SK-N-SH treated with all-trans-retinoic acid at 6 μM for 48 hours (cell line): Measurements from ENCODE around the gene CNGA2.

ENCODE experiments used
- ATAC-seq: fragments of 200-7000 bp; cut with Tn5 transposase; 3 replicates; pipeline ENCODE4 v1.9.1; 2020; ENCODE audit warnings: mild to moderate bottlenecking, moderate library complexity
- ARNTL ChIP-seq: fragments of 450-650 bp; formaldehyde crosslinking; IDR thresholded peaks from 2 replicates; pipeline ENCODE4 v1.5.0; 2020; ENCODE audit warnings: low read depth, mild to moderate bottlenecking, moderate library complexity, borderline replicate concordance
- BACH2 ChIP-seq: fragments of 250-450 bp; sonication (Bioruptor Pico); IDR thresholded peaks from 2 replicates; pipeline ENCODE4 v1.9.0; 2021; ENCODE audit warnings: mild to moderate bottlenecking, borderline replicate concordance
- CSDC2 ChIP-seq: fragments of 250-450 bp; sonication (Bioruptor Pico); IDR thresholded peaks from 2 replicates; pipeline ENCODE4 v1.5.0; 2020; ENCODE audit warnings: mild to moderate bottlenecking, moderate library complexity
- ESRRG ChIP-seq: fragments of 250-450 bp; sonication (Bioruptor Pico); IDR thresholded peaks from 2 replicates; pipeline ENCODE4 v1.6.1; 2021; ENCODE audit warnings: mild to moderate bottlenecking
- GLIS3 ChIP-seq: fragments of 250-450 bp; sonication (Bioruptor Pico); IDR thresholded peaks from 2 replicates; pipeline ENCODE4 v1.5.0; 2020; ENCODE audit warnings: mild to moderate bottlenecking, moderate library complexity
- ISL1 ChIP-seq: fragments of 250-450 bp; sonication (Bioruptor Pico); IDR thresholded peaks from 2 replicates; pipeline ENCODE4 v2.1.2; 2022; ENCODE audit warnings: mild to moderate bottlenecking, moderate library complexity
- OSR1 ChIP-seq: fragments of 250-450 bp; sonication (Bioruptor Pico); IDR thresholded peaks from 2 replicates; pipeline ENCODE4 v1.8.0; 2022; ENCODE audit warnings: moderate library complexity, mild to moderate bottlenecking, inconsistent platforms
- PPARA ChIP-seq: fragments of 250-450 bp; sonication (Bioruptor Pico); IDR thresholded peaks from 2 replicates; pipeline ENCODE4 v1.5.0; 2020; ENCODE audit warnings: mild to moderate bottlenecking, borderline replicate concordance
- RARB ChIP-seq: fragments of 250-450 bp; sonication (Bioruptor Pico); IDR thresholded peaks from 2 replicates; pipeline ENCODE4 v1.8.0; 2021; ENCODE audit warnings: mild to moderate bottlenecking, moderate library complexity
- SNAI2 ChIP-seq: fragments of 250-450 bp; sonication (Bioruptor Pico); IDR thresholded peaks from 2 replicates; pipeline ENCODE4 v1.5.0; 2020; ENCODE audit warnings: mild to moderate bottlenecking, moderate library complexity
- TCF4 ChIP-seq: fragments of 250-450 bp; sonication (Bioruptor Pico); IDR thresholded peaks from 2 replicates; pipeline ENCODE4 v1.8.0; 2021; ENCODE audit warnings: mild to moderate bottlenecking, moderate library complexity, borderline replicate concordance
- TOX ChIP-seq: fragments of 250-450 bp; sonication (Bioruptor Pico); IDR thresholded peaks from 2 replicates; pipeline ENCODE4 v1.8.0; 2021; ENCODE audit warnings: mild to moderate bottlenecking, moderate library complexity, borderline replicate concordance
- ZC3H10 ChIP-seq: fragments of 250-450 bp; sonication (Bioruptor Pico); IDR thresholded peaks from 2 replicates; pipeline ENCODE4 v1.5.1; 2021; ENCODE audit warnings: mild to moderate bottlenecking, moderate library complexity
- ZFP3 ChIP-seq: fragments of 250-450 bp; sonication (Bioruptor Pico); IDR thresholded peaks from 2 replicates; pipeline ENCODE4 v1.5.0; 2020; ENCODE audit warnings: mild to moderate bottlenecking, moderate library complexity
- ZFP30 ChIP-seq: fragments of 450-650 bp; formaldehyde crosslinking; IDR thresholded peaks from 2 replicates; pipeline ENCODE4 v1.5.0; 2022; ENCODE audit warnings: mild to moderate bottlenecking, moderate library complexity
- ZNF70 ChIP-seq: fragments of 450-650 bp; formaldehyde crosslinking; IDR thresholded peaks from 2 replicates; pipeline ENCODE4 v1.5.0; 2020; ENCODE audit warnings: mild to moderate bottlenecking, moderate library complexity
- ZNF8 ChIP-seq: fragments of 450-650 bp; formaldehyde crosslinking; IDR thresholded peaks from 2 replicates; pipeline ENCODE4 v1.5.0; 2020; ENCODE audit warnings: mild to moderate bottlenecking, moderate library complexity
- TF ChIP-seq, protein P1 (sequence below): fragments of 250-450 bp; sonication (Bioruptor Pico); IDR thresholded peaks from 2 replicates; pipeline ENCODE4 v1.5.1; 2021; ENCODE audit warnings: mild to moderate bottlenecking, moderate library complexity
- TF ChIP-seq, protein P2 (sequence below): fragments of 250-450 bp; sonication (Bioruptor Pico); IDR thresholded peaks from 2 replicates; pipeline ENCODE4 v1.5.0; 2020; ENCODE audit warnings: mild to moderate bottlenecking, moderate library complexity
- TF ChIP-seq, protein P3 (sequence below): fragments of 250-450 bp; sonication (Bioruptor Pico); IDR thresholded peaks from 2 replicates; pipeline ENCODE4 v1.8.0; 2021; ENCODE audit warnings: low read depth, mild to moderate bottlenecking, moderate library complexity, borderline replicate concordance

CNGA2 gene

DNA sequence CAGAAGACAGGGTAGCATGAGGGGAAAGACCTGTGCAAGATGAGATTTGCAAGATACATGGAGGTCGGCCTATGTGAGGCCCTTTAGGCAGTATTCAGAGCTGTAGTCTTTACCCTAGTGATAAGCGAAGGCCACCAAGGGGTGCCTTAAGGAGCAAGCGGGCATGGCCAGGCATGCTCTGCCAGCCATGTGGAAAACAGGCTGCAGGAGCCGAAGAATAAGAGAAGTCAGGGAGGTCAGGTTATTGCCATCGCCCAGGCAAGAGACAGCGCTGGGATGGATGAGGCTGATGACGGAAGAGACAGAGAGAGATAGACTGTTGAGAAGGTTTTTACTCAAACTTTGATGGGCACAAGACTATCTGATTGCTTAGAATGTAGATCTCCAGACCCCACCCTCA, 25.7 kb upstream of the CNGA2 start:
- TF ChIP-seq, protein P1, sequence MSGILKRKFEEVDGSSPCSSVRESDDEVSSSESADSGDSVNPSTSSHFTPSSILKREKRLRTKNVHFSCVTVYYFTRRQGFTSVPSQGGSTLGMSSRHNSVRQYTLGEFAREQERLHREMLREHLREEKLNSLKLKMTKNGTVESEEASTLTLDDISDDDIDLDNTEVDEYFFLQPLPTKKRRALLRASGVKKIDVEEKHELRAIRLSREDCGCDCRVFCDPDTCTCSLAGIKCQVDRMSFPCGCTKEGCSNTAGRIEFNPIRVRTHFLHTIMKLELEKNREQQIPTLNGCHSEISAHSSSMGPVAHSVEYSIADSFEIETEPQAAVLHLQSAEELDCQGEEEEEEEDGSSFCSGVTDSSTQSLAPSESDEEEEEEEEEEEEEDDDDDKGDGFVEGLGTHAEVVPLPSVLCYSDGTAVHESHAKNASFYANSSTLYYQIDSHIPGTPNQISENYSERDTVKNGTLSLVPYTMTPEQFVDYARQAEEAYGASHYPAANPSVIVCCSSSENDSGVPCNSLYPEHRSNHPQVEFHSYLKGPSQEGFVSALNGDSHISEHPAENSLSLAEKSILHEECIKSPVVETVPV (CRISPR knock-in tag), result no peak
- TF ChIP-seq BACH2 (CRISPR knock-in tag), result no peak
- TF ChIP-seq CSDC2, result no peak
- TF ChIP-seq ISL1 (CRISPR knock-in tag), result no peak
- TF ChIP-seq, protein P2, sequence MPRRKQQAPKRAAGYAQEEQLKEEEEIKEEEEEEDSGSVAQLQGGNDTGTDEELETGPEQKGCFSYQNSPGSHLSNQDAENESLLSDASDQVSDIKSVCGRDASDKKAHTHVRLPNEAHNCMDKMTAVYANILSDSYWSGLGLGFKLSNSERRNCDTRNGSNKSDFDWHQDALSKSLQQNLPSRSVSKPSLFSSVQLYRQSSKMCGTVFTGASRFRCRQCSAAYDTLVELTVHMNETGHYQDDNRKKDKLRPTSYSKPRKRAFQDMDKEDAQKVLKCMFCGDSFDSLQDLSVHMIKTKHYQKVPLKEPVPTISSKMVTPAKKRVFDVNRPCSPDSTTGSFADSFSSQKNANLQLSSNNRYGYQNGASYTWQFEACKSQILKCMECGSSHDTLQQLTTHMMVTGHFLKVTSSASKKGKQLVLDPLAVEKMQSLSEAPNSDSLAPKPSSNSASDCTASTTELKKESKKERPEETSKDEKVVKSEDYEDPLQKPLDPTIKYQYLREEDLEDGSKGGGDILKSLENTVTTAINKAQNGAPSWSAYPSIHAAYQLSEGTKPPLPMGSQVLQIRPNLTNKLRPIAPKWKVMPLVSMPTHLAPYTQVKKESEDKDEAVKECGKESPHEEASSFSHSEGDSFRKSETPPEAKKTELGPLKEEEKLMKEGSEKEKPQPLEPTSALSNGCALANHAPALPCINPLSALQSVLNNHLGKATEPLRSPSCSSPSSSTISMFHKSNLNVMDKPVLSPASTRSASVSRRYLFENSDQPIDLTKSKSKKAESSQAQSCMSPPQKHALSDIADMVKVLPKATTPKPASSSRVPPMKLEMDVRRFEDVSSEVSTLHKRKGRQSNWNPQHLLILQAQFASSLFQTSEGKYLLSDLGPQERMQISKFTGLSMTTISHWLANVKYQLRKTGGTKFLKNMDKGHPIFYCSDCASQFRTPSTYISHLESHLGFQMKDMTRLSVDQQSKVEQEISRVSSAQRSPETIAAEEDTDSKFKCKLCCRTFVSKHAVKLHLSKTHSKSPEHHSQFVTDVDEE, result no peak
- no peak for TF ChIP-seq TOX (CRISPR knock-in tag)
- no peak for TF ChIP-seq ZNF8
- TF ChIP-seq ZFP30 (CRISPR knock-in tag), result no peak
- no peak for TF ChIP-seq OSR1
- TF ChIP-seq GLIS3, result no peak
- no peak for TF ChIP-seq ZC3H10 (CRISPR knock-in tag)
- TF ChIP-seq SNAI2, result no peak
- TF ChIP-seq TCF4 (CRISPR knock-in tag), result no peak
- TF ChIP-seq, all 23 proteins: peak for 0
- ATAC-seq, result no peak

DNA sequence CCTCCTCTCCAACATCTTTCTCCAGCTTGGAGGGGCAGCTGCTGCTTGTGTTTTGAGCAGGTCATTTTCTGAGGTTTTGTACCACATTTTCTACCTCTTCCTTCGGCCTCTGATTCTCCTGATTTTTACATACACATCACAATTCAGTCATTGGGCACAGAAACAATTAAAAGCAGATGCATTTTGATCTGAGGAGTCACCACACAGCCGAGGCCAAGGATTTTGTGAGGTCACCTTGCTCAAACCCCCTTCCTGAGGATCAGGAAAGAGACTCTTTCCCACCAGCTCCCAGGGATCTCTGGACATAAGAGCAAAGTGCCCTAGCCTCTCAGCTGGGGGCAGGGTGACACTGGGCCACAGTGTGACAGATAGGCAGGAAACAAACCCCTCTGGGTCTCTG, 24.1 kb upstream of the CNGA2 start:
- TF ChIP-seq, protein P3, sequence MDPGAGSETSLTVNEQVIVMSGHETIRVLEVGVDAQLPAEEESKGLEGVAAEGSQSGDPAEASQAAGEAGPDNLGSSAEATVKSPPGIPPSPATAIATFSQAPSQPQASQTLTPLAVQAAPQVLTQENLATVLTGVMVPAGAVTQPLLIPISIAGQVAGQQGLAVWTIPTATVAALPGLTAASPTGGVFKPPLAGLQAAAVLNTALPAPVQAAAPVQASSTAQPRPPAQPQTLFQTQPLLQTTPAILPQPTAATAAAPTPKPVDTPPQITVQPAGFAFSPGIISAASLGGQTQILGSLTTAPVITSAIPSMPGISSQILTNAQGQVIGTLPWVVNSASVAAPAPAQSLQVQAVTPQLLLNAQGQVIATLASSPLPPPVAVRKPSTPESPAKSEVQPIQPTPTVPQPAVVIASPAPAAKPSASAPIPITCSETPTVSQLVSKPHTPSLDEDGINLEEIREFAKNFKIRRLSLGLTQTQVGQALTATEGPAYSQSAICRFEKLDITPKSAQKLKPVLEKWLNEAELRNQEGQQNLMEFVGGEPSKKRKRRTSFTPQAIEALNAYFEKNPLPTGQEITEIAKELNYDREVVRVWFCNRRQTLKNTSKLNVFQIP (CRISPR knock-in tag), result no peak
- no peak for TF ChIP-seq ZFP3 (CRISPR knock-in tag)
- no peak for TF ChIP-seq BACH2 (CRISPR knock-in tag)
- no peak for TF ChIP-seq TOX (CRISPR knock-in tag)
- TF ChIP-seq ARNTL, result no peak
- TF ChIP-seq, protein P2, result no peak
- TF ChIP-seq, protein P1 (CRISPR knock-in tag), result no peak
- no peak for TF ChIP-seq SNAI2
- TF ChIP-seq CSDC2, result no peak
- TF ChIP-seq GLIS3, result no peak
- no peak for TF ChIP-seq ISL1 (CRISPR knock-in tag)
- TF ChIP-seq RARB (CRISPR knock-in tag), result no peak
- TF ChIP-seq ZNF8, result no peak
- TF ChIP-seq OSR1, result no peak
- TF ChIP-seq PPARA (CRISPR knock-in tag), result no peak
- no peak for TF ChIP-seq ZFP30 (CRISPR knock-in tag)
- TF ChIP-seq ZNF70, result no peak
- TF ChIP-seq ZC3H10 (CRISPR knock-in tag), result no peak
- TF ChIP-seq ESRRG, result no peak
- no peak for ATAC-seq

DNA sequence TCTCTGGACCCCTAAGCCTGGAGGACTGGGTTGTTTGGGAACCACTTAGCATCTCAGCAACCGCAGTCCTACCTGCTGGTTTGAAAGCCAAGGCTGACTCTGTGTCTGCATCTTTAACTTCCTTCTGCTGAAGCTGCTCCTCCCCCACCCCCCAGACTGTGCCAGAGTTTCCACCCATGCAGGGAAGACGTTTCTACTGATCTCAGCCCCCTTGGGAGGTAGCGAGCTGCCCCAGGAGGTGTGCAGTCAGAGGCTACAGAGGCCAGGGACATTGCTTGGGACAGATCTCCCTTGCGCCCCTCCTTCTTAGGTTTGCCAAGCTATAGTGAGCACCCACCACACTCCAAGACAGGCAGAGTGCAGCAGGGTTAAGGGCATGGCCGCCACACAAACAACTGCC, 23.4 kb upstream of the CNGA2 start:
- TF ChIP-seq ZC3H10 (CRISPR knock-in tag), result no peak
- ATAC-seq, result no peak
